GM21717 (cell line): Measurements from ENCODE around the gene CDH4.

Experiments used
- ATAC-seq: cut with Tn5 transposase; IDR thresholded peaks from one replicate; pipeline ENCODE4 v1.9.1; 2021; ENCODE audit warnings: mild to moderate bottlenecking, moderate library complexity; ENCODE audit not compliant: unreplicated experiment

CDH4 gene

DNA sequence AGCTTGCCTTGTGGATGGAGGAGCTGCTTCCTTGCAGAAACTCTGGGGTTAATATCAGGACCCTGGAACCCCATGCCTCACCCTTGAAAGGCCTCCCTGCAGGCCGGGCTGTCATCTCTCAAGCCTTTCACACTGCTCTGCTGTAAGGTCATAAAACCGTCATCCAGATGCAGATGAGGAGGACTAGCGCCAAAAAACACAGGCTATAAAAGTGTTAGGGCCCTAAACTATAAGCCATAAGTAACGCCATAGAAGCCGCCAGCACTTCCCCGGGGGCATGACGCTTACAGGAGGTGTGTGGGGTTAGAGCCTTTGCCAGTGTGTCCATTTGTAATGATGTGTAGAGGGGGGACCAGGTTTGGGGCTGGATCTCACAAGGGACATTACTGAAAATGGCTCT, 47.6 kb downstream of the CDH4 start:
- no peak for ATAC-seq

GRCh38 chr20:61300293-61300692, 48.2 kb downstream of the CDH4 start:
- ATAC-seq, result no peak

- ATAC-seq, result no peak
Observed at GRCh38 chr20:61300709-61301108, 48.6 kb downstream of the CDH4 start.

DNA sequence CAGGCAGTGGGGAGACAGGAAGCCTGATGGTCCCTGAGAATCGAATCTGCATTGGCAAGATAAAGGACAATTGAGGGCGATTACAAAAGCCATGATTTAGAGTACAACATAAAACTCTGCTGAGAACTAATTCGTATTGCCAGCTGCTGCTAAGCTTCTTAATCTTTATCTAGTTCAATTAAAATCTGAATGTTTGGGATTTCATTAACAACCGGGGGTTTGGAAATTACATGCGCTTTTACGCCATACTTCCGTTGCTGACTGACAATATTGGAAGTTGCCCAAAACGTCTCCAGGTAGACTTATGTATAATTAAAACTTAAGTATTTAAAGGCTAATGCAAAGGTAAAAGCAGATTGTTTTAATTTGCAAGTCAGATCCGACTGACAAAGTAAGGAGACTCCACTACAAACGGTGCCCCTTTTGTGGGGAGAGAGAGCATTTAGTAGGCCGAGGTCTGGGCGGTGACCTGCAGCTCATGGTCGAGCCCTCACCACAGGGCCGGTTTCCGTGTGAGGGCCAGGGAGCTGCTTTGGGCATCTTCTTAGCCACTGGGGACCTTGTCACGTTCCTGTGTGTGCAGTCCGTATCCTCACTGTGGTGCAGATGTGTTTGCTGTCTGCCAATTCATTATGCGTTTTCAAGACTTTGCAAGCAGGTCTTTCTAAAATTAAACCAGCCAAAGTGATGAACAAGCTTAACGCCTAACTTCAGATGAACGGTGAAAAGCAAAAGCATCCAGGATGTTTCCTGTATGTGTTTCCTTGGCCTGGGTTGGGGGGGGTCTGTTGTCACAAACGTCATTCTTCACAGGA, 49.9 kb downstream of the CDH4 start:
- ATAC-seq, result no peak

DNA sequence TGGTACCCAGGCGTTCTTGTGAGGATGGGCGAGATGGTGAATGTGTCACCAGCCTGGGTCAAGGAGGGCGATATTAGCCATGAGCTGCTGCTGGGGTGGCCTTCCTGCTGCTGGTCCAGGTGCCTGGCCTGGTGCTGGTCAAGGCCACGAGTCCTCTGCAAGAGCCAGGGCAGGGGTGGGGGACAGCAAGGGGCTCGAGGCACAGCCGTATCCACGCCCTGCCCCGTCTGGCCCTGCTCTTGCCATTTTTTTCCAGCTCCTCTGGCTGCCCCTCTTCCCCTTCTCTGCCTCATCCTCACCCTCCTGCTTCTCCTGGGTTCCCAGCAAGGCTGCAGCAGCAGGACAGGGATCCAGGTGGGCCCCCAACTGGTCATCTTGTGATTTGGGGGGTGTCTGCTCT, 51.2 kb downstream of the CDH4 start:
- no peak for ATAC-seq

- ATAC-seq, result no peak
Observed at GRCh38 chr20:61303675-61304074, 51.6 kb downstream of the CDH4 start.

GRCh38 chr20:61304750-61305149, 52.7 kb downstream of the CDH4 start:
- ATAC-seq, result no peak

GRCh38 chr20:61306937-61307475, 54.9 kb downstream of the CDH4 start:
- no peak for ATAC-seq

GRCh38 chr20:61307686-61308476, 55.8 kb downstream of the CDH4 start:
- ATAC-seq, result no peak

DNA sequence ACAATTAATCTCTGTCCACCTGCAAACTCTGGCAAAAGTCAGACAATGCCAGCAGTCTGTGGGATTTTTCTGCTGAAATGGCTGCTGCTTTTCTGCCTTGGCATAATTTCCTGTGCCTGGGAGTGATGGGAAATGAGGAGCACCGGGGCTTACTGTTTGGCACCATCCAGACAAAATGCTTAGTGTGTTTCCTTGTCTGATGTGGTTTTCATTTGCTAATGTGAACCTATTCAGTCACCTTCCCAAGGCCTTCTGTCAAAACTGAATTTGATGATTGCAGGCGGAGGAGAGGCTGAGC, 56.4 kb downstream of the CDH4 start:
- no peak for ATAC-seq

DNA sequence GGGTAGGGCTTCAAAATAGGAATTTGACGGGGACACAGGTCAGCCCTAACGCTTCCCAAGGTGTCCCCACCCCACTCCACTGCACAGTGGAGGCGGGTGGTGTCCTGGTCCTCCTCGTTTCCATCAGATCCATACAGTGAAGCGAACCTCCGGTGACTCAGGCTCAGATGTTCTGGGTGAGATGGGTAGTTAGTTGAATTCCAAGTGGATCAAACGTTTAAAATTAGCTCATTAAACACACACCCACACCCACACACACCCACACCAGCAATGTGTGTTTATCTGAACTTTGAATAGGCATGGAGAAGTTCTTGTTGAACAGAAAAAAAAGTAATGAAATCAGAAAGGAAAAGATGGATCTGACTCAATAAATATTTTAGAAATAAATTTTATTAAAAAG, 58.9 kb downstream of the CDH4 start:
- ATAC-seq, result no peak

DNA sequence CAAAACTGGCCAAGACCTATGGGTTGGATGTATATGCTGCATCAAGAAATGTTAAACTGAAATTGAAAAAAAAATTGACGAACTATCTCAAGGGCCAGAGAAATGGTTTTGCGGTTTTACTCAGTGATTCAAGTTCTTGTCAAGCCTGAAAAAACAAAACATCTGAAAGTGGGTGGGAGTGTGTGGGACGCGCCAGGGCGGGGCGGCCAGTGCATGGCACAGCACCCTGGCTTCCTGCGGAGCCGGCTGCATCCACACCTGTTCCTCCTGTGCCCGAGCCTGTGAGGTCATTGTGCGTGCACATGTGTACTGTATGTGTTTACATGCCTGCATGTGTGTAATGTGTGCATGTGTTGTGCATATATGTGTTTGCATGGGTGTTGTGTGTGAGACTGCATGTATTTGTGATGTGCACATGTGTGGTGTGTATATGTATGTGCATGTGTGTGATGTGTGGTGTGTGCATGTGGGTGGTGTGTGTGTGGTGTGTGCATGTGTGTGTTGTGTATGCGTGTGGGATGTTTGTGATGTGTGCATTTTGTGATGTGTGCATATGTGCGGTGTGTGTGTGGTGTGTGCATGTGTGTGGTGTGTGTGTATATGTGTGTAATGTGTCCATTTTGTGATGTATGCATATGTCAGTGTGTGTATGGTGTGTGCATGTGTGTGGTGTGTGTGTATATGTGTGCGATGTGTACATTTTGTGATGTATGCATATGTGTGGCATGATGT, 59.8 kb downstream of the CDH4 start:
- ATAC-seq, result no peak

DNA sequence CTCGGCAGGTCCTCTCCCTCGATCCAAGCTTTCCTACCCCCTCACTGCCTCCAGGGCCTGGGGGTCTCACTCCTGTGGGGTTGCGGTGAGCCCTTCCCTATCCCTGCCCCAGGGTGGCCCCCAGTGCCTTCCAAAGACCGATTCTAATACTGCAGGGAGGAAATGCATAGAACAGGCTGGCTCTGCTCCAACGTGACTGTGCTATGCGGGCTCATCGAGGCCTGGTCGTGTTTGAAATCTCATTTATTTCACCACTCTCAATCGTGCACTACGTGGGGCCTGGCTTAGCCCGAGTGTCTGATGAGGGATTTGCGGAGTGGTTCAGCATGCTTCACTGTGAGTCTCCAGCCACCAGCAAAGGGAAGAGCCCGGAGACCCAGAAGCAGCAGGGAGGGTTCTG, 60.9 kb downstream of the CDH4 start:
- ATAC-seq, result no peak

DNA sequence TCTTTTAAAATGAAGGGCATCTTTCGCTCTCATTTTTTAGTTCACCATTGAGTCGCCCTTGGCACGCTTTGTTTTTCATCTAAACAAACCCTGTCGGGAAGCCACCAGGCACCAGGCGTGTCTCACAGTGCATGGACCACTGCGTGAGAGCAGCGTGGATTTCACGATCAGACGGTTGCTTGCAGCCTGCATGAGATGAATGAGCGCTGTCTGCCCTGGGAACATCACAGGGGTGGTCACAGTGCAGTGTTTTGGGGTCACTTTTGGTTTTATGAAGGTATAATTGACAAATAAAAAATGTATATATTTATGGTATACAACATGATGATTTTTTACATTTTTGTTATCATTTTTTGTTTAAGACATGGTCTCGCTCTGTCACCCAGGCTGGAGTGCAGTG, 61.3 kb downstream of the CDH4 start:
- ATAC-seq, result no peak

DNA sequence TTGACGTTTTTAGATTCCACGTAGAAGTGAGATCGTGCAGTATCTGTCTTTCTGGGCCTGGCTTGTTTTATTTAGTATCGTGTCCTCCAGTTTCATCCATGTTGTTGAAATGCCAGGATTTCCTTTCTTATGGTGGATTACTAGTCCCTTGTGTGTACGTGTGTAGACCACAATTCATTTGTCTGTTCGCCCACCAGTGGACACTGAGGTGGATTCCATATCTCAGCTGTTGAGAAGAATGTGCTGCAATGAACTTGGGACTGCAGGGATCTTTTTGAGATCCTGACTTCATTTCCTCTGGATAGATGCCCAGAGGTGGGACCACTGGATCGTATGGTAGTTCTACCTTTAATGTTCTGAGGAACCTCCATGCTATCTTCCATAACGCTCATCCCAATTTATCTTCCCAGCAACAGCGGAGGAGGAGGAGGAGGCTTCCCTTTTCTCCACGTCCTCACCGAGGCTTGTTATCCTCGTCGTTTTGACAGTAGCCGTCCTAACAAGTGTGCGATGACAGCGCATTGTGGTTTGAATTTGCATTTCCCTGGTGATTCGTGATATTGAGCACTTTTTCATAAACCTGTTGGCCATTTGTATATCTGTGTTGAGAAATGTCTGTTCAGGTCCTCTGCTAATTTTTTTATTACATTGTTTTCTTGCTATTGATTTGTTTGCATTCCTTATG, 62.4 kb downstream of the CDH4 start:
- ATAC-seq, result no peak

GRCh38 chr20:61315319-61315718, 63.3 kb downstream of the CDH4 start:
- ATAC-seq, result no peak

DNA sequence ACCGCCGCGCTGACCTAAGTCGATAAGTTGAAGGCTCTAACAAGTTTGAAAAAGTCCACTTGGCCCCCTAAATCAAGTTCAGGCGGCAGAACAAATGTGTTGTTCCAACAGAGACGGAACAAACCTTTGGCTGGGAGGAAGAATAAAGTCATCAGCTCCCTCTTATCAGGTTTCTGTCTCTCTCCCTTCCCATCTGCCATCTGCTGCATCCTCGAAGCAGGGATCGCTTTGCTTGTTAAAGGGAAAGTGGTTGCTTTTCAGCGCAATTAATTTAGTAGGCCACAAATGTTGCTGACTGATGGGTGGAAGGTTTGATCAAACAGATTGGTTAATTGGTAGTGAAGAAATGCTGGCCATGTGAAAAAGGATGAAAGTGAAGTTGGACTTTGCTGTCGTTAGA, 64.3 kb downstream of the CDH4 start:
- no peak for ATAC-seq

- no peak for ATAC-seq
Observed at GRCh38 chr20:61317966-61318530, 66.0 kb downstream of the CDH4 start.

DNA sequence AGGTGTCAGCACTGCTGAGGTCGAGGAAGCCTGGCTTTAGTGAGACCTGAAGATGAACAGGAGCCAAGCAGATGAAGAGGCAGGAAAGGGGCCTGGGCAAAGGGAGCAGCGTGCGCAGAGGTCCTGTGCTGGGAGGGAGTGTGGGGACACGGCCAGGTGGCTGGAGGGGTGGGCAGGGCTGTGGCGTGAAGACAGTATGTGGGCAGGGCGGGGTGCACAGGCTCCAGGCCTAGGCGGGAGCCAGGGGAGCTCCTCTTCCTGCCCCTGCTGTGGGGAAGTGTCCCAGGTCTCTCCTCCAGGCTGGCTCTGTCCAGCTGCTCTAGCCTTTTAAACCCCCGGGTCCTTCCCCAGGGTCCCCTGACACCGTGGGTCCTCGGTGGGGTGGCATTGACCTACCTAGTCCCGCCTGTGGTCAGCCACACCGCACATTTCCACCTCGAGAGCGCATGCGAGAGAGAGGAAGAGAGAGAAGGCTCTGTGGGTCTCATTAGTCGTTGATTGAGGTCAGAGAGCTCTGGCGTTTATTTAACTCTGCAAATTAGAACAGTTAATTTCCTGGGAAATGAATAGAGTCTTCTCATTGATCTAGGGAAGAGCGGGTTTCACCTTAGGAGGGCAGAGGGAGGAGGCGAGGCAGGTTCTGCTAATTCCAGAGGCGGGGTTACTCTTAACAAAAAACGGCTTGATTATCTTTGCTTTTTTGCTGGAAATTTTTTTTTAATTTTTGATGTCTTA, 68.8 kb downstream of the CDH4 start:
- no peak for ATAC-seq

DNA sequence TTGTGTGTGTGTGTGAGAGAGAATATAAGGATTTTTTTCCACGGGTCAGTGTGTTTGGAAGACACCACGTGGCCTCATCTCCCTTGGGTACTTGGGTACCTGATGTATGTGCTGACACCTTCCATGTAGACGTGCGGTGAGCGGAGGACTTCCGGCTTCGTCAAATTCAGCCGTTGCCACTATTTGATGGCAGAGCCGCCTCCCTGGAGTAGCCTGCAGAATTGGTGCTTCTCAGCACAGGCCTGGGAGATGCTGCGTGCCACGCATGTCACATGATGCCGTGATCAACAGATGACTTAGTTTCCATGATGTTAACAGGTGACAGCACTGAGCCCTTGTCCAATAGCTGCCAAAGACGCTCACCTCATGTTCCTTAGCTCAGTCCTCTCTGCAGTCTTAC, 69.4 kb downstream of the CDH4 start:
- ATAC-seq, result no peak
